Lower lobe of right lung (tissue), 2 donors: ENCODE data around the gene METRN. TPM values are rescaled to one million over a fixed set of nuclear protein-coding genes. Genes with fewer than 3 reads are reported as not detected.

Experiments used
- ATAC-seq, 2 donors: fragments of 200-7000 bp; cut with Tn5 transposase; one replicate each; pipeline ENCODE4 v1.9.1; 2020 to 2022; ENCODE audit warnings: mild to moderate bottlenecking in 2 of 2, moderate library complexity in 2 of 2
- DNase-seq: peaks from one replicate; pipeline ENCODE4 v3.0.0-alpha.2; 2020
- H3K27ac ChIP-seq: fragments of 200-600 bp; one replicate; pipeline ENCODE4 v1.8.0; 2022
- H3K27me3 ChIP-seq: fragments of 200-600 bp; one replicate; pipeline ENCODE4 v1.8.0; 2022; ENCODE audit warnings: low read depth
- H3K36me3 ChIP-seq: fragments of 200-600 bp; one replicate; pipeline ENCODE4 v1.8.0; 2022; ENCODE audit warnings: mild to moderate bottlenecking
- H3K4me1 ChIP-seq: fragments of 200-600 bp; one replicate; pipeline ENCODE4 v1.8.0; 2022
- H3K4me3 ChIP-seq: fragments of 200-600 bp; one replicate; pipeline ENCODE4 v1.8.0; 2022; ENCODE audit warnings: mild to moderate bottlenecking
- H3K9me3 ChIP-seq: fragments of 200-600 bp; one replicate; pipeline ENCODE4 v1.8.0; 2022
- CTCF ChIP-seq: fragments of 200-600 bp; IDR thresholded peaks from one replicate; pipeline ENCODE4 v1.8.0; 2022; ENCODE audit warnings: antibody characterized with exemption, mild to moderate bottlenecking
- intact Hi-C: fragments of 100-400 bp; cut with DNase I; formaldehyde crosslinking; loops from one replicate; pipeline ENCODE4 v1.11.0; 2022
- total RNA-seq: library from RNA; stranded (reverse); fragmentation: NEBNext Ultra II Directional; extraction: Animal tissue kit (Norgen Biotek cat#: 25700); gene quantifications from one replicate; pipeline ENCODE4 v1.2.1, GENCODE V29; 2021
- donor health status: DM: no; HTN: yes; CAD: no; lungs with severe emphysema.

The METRN gene
- total RNA-seq, 1 donor from 2014 or later, result 35.9 TPM

- peaks cover 2% of the 10 kb centered on the region for H3K36me3 ChIP-seq
- H3K27ac ChIP-seq, result no peak overlapping the region
- H3K27me3 ChIP-seq, result peaks cover 5% of the 10 kb centered on the region
- intact Hi-C loops, result no loop called here
- no peaks in the 10 kb centered on the region for H3K9me3 ChIP-seq
- ATAC-seq (no peak), DNase-seq (no peak)
- no peak overlapping the region for H3K4me3 ChIP-seq
- no peak for TF ChIP-seq CTCF
- H3K4me1 ChIP-seq, result peaks cover 40% of the 10 kb centered on the region
These were observed 2.7 kb downstream of the METRN start for GRCh38 chr16:717450-718245.

- no peak overlapping the region for H3K4me3 ChIP-seq
- no peak for DNase-seq
- H3K9me3 ChIP-seq, result no peaks in the 10 kb centered on the region
- intact Hi-C loops, result no loop called here
- no peak for ATAC-seq
- H3K4me1 ChIP-seq, result peaks cover 40% of the 10 kb centered on the region
- H3K36me3 ChIP-seq, result peaks cover 5% of the 10 kb centered on the region
- peaks cover 5% of the 10 kb centered on the region for H3K27me3 ChIP-seq
- no peak for TF ChIP-seq CTCF
- no peak overlapping the region for H3K27ac ChIP-seq
These were observed 3.5 kb downstream of the METRN start for GRCh38 chr16:718389-718788.

- Histone ChIP-seq H3K27ac (no peak overlapping the region), H3K4me3 (no peak overlapping the region), H3K27me3 (peaks cover 1% of the 10 kb centered on the region), H3K36me3 (peaks cover 5% of the 10 kb centered on the region), H3K9me3 (no peaks in the 10 kb centered on the region), H3K4me1 (peaks cover 40% of the 10 kb centered on the region)
- no peak for ATAC-seq
- intact Hi-C loops, result no loop called here
- no peak for DNase-seq
- TF ChIP-seq CTCF, result no peak
These were observed 4.0 kb downstream of the METRN start for GRCh38 chr16:718922-719321.

GRCh38 chr16:719815-720446 is 5.0 kb downstream of the METRN start:
- no peak for ATAC-seq
- DNase-seq, result no peak
- Histone ChIP-seq H3K9me3 (no peaks in the 10 kb centered on the region), H3K27me3 (no peaks in the 10 kb centered on the region), H3K27ac (peak overlapping the region; percentile 89), H3K36me3 (peaks cover 5% of the 10 kb centered on the region), H3K4me1 (peaks cover 34% of the 10 kb centered on the region), H3K4me3 (peak overlapping the region; percentile 80)
- intact Hi-C loops, result no loop called here
- no peak for TF ChIP-seq CTCF

- H3K36me3 ChIP-seq, result peaks cover 5% of the 10 kb centered on the region
- H3K4me3 ChIP-seq, result peak overlapping the region; percentile 80
- no peaks in the 10 kb centered on the region for H3K9me3 ChIP-seq
- H3K27me3 ChIP-seq, result peaks cover 3% of the 10 kb centered on the region
- TF ChIP-seq CTCF, result no peak
- peak; percentile 3 to 39 for ATAC-seq
- H3K27ac ChIP-seq, result peak overlapping the region; percentile 89
- DNase-seq, result no peak
- intact Hi-C loops, result no loop called here
- peaks cover 34% of the 10 kb centered on the region for H3K4me1 ChIP-seq
These were observed 5.6 kb downstream of the METRN start for GRCh38 chr16:720447-720989.
